Coronary artery (tissue), 2 donors: Measurements from ENCODE around the gene ZNF521.
A peak's percentile ranks its signal among the peaks of the same experiment; 100 is the strongest.

Experiments used
- DNase-seq: peaks from one replicate; pipeline ENCODE4 v3.0.0-alpha.2; 2017; ENCODE audit warnings: low spot score
- H3K27ac ChIP-seq, 2 donors: fragments of 200-600 bp; sonication (generic); one replicate each; pipeline ENCODE4 v1.5.1; 2016 to 2019
- H3K4me3 ChIP-seq: fragments of 200-600 bp; sonication (generic); 2 replicates; pipeline ENCODE4 v1.5.1; 2016; ENCODE audit warnings: mild to moderate bottlenecking, moderate library complexity
- TF ChIP-seq, protein P1 (sequence below): fragments of 200-600 bp; sonication (generic); IDR thresholded peaks from one replicate; pipeline ENCODE4 v1.5.1; 2019; ENCODE audit warnings: antibody characterized with exemption

ZNF521 gene

DNA sequence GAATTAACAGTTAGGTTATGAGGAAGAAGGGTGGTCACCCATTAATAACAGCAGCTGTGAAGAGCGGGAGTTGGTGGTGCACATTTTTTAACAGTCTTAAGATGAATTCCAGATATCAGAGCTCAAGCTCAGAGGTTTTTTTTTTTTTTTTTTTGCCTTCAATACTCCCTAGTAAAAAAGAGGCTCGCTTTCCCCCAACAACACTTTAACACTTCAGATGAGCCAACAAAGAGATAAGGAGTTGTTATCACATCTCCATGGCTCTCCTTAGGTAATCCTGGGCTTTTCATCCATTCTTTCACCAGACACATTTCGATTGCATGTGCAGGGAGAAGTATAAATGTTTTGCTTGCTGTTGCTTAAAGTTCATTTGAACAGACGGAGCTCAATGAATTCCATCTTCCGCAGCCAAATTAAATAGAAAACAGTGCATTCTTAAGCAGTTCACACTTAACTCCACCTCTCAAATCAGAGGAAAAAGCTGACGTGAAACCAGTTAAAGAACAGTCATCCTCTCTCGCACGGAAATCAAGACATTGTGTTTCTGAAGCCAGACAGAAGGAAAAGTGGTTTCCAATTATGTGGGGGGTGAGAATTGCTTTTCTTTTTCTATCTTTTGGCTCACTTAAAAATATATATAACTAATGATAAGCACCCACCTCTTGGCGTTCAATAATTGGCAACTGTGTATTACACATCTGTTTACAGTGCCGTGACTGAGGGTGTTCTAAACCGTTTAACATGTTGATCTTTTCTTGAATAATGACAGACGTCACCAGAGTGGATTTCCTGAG lies 118.2 kb downstream of the ZNF521 start:
- H3K4me3 ChIP-seq: peak overlapping the region; percentile 41
- TF ChIP-seq, protein P1, sequence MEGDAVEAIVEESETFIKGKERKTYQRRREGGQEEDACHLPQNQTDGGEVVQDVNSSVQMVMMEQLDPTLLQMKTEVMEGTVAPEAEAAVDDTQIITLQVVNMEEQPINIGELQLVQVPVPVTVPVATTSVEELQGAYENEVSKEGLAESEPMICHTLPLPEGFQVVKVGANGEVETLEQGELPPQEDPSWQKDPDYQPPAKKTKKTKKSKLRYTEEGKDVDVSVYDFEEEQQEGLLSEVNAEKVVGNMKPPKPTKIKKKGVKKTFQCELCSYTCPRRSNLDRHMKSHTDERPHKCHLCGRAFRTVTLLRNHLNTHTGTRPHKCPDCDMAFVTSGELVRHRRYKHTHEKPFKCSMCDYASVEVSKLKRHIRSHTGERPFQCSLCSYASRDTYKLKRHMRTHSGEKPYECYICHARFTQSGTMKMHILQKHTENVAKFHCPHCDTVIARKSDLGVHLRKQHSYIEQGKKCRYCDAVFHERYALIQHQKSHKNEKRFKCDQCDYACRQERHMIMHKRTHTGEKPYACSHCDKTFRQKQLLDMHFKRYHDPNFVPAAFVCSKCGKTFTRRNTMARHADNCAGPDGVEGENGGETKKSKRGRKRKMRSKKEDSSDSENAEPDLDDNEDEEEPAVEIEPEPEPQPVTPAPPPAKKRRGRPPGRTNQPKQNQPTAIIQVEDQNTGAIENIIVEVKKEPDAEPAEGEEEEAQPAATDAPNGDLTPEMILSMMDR: no peak
- peak overlapping the region; percentile 4 to 54 for H3K27ac ChIP-seq
- DNase-seq: no peak

DNA sequence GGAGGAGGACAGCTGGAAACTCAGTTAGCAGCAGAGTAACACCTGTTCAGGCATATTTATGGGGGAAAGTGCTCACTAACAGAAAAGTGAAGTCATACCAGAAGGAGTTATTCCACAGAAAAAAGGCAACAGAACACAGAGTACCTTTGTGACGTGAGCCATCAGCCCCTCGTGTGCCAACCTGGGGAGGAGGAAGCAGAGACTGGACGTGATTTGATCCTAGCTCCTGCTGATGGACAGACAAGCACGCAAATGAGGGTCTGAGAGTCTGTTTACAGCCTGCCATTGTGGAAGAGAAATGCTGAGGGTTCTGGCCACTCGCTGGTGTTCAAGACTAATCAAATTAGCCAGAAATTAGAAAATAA lies 120.7 kb downstream of the ZNF521 start:
- peak overlapping the region; percentile 24 for H3K4me3 ChIP-seq
- no peak for DNase-seq
- peak overlapping the region in 1 of 2 donors; percentile 75 for H3K27ac ChIP-seq
- TF ChIP-seq, protein P1: no peak

DNA sequence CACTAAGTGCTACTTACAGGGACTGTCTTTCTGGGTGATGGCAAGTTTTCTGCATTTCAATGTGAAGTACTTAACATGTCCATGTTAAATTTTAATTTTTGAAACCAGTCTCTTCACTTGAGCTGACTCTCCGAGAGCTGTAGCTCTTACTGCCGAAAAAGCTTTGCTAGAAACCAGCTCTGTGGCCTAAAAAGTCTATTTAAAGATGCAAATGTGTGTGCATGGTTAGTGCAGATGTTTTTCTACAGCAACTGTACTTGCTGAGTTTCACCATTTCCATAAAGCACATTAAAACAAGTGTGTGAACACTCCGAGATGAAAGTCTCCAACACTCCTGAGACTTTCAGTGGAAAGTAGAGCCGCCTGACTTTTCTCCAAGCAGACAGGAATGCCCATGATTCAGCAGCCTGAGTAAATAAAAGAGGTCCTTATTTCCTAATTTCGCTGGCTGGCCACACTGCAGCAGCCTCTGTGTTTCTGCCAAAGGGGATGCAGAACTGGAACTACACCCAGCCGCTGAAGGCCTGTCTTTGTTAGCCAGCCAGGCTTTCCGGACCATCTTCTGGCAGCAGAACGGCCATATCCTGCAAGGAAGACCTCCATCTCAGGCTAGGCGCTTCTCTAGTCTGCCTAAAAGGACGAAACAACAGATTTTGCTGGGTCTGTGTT lies 121.2 kb downstream of the ZNF521 start:
- DNase-seq: peak; percentile 85
- Histone ChIP-seq H3K4me3 (peak overlapping the region; percentile 24), H3K27ac (peak overlapping the region in 1 of 2 donors; percentile 75)
- TF ChIP-seq, protein P1: no peak

DNA sequence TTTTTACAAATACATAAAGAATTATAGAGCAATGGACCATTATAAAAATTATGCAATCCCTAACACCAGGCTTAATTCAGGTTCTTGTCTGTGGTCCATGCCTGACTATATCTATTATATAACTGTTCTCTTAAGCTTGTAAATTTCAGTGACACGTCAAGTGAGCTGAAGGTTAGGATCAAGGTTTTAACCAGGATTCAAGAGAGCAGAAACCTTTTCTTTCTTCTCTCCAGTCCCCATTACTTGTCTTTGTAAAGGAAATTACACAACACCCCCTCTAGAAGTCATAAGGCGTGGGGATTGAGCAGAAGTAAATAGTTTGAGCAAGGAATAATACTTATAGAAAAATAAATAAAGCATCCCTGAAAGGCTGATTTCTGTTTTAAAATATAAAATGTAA lies 122.0 kb downstream of the ZNF521 start:
- no peak for DNase-seq
- no peak overlapping the region for H3K4me3 ChIP-seq
- no peak overlapping the region for H3K27ac ChIP-seq
- TF ChIP-seq, protein P1: no peak

DNA sequence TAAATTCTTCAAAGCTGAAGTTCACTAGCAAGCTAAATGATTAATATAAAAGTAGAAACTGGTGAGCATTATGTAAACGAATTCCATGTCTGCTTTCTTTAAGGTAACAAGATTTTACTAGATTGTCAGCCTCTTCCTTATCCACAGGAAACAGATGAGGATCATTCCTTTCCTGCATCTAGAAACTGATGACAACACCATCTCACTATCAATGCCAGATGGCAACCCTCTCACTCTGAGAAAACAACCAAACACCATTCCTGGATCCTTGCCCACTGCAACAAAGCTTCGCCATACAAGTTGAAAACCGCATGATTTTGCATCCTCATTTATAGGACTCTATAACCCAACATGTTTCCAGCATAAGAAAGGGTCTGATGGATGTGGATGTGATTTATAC lies 122.9 kb downstream of the ZNF521 start:
- TF ChIP-seq, protein P1: no peak
- Histone ChIP-seq H3K27ac (no peak overlapping the region), H3K4me3 (no peak overlapping the region)
- DNase-seq: no peak

DNA sequence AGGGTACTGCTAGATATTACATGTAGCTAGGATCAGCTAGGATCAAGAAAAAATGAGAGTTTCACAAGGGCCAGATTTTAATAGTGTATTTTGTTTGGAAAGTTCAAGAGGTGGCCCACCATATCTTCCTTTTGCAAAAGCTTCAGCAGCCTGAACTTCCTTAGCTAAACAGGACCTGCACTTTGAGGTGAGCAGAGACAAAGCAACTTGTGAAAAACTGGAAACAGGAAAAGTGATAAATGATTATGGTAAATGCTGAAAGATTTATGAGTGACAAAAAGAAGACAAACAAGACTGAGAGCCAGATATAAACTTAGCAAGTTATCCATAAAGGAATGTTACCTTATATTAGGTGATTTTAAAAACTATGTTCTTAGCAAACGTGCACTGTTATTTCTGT lies 123.6 kb downstream of the ZNF521 start:
- no peak for DNase-seq
- TF ChIP-seq, protein P1: no peak
- Histone ChIP-seq H3K4me3 (no peak overlapping the region), H3K27ac (no peak overlapping the region)

DNA sequence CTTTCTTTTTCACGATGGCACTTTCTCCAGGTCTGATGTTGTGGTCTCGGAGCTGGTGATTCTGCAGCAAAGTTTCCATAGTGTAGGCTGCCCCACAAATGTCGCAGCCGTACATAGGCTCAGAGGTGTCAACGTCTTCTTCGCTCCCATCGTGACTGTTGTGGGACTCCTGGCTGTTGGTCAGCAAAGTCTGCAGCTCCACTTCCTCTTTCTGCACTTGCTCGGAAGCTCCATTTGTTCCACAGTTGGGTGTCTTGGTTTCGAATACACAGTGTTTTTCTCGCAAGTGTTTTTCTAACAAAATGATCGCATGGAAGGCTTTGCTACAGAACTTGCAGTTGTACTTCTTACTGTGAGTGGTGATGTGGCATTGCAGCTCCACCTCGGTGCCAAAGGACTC lies 126.8 kb downstream of the ZNF521 start:
- TF ChIP-seq, protein P1: no peak
- no peak for DNase-seq
- Histone ChIP-seq H3K27ac (no peak overlapping the region), H3K4me3 (no peak overlapping the region)
